Panc1 (cell line): ENCODE measurements around the gene RAB14.

Source experiments
- CTCF ChIP-seq: fragments of 450-650 bp; IDR thresholded peaks from 2 replicates; pipeline ENCODE4 v1.5.1; 2017; ENCODE audit warnings: mild to moderate bottlenecking
- POLR2AphosphoS5 ChIP-seq: IDR thresholded peaks from 2 replicates; pipeline ENCODE4 v1.6.1; 2012; ENCODE audit warnings: mild to moderate bottlenecking, low read depth, low read length, moderate library complexity
- REST ChIP-seq, 2 experiments: IDR thresholded peaks; 2 replicates each; pipeline ENCODE4 v1.6.1; 2011 to 2012; ENCODE audit warnings: low read depth in 2 of 2, control low read depth in 1 of 2, low read length in 1 of 2, mild to moderate bottlenecking in 1 of 2, moderate library complexity in 1 of 2; ENCODE audit not compliant: insufficient read depth in 1 of 2
- SIN3A ChIP-seq: IDR thresholded peaks from 2 replicates; pipeline ENCODE4 v1.6.1; 2012; ENCODE audit warnings: low read depth, mild to moderate bottlenecking, low read length, moderate library complexity, borderline replicate concordance; ENCODE audit not compliant: insufficient read depth
- TCF7L2 ChIP-seq: IDR thresholded peaks from 2 replicates; pipeline ENCODE4 v1.6.1; 2011; ENCODE audit warnings: mild to moderate bottlenecking, low read depth, low read length, inconsistent platforms

- TF ChIP-seq CTCF = no peak
- TF ChIP-seq POLR2AphosphoS5 = no peak
- TF ChIP-seq REST (IDR thresholded peaks at IDR 0.05; ENCODE audit: insufficient read depth in 1 of 2, low read depth in 2 of 2, low read length in 1 of 2) = no peak
- TF ChIP-seq SIN3A = no peak
- TF ChIP-seq TCF7L2 = no peak
Observed at GRCh38 chr9:121184463-121184862, 17.2 kb downstream of the RAB14 start.
